ENCODE measurements around the gene TRMO.

TRMO gene

DNA sequence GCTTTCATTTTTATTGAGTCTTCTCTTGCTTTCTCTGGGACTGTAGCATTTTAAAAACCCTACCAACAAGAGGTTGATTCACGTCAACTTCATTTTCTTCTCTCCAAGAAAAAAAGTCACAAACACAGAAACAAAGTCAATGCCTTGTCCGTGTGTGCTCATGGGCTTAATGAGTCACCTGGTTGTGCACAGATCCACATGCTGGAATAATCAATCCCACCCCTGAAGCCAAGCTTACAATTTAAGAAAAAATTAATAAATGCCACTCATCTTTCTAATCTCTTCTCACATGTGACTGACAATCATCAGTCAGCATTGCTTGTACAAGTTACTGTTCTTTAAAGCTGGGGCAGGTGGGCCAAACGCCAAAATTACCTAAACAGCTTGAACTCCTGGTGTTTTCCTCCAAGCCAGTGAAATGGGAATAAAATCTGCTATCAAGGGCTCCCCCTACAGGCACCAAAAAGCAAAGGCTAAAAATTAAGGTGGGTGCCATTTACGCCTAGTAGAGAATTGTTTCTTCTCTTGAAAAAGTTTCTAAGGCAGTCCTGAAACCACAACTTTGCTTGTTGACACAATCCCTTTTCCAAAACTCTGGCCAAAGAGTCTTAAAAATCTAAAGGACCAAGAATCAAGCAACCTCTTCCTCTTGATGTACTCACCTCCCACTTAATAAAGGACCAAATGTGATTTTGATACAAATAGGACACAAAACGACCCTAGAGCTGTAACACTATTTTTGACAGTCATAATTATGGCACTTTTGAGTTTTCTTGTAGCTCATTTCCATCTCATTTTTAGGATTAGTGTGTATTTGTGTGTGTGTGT, 21.3 kb downstream of the TRMO start:
- DNase-seq, result no peak

- no peak for DNase-seq
Observed at GRCh38 chr9:97900103-97900737, 22.1 kb downstream of the TRMO start.

- no peak for DNase-seq
Observed at GRCh38 chr9:97895695-97896332, 26.5 kb downstream of the TRMO start.

DNA sequence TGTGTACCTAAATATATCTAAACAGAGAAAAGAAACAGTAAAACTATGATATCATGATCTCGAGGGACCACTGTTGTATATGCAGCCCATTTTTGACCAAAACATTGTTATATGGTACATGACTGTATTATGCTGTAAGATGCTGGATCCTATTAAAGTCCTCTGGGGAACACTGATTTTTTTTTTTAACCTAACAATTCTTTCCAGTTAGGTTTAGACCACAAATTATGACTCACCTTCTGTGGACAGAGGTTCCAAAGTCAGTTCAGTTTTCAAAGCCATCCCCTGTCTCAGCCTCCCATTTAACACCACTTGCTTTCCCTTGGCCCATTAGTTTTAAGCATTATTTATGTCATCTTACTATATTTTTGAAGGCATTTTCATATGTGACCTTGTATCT, 27.1 kb downstream of the TRMO start:
- DNase-seq, result no peak

- no peak for DNase-seq
Observed at GRCh38 chr9:97892421-97892820, 29.9 kb downstream of the TRMO start.

DNA sequence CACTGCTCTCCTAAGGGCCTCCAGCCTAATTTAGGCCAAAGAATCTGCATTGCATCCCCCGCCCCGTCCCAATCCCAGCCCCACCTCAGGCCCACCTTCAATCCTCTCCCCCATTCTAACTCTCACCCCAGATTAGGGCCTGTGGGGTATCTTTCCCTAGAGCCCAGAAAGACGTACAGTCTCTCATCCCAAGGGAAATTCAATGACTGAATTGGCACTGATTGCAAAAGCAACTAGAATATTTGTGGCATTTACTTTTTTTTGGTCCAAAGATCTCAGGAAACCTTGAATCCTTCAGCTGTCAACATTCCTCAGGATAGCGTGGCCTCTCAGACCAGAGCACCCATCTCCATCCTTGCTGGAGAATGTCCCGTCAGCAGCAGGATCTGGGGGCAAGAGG, 30.6 kb downstream of the TRMO start:
- DNase-seq, result no peak

GRCh38 chr9:97889941-97890887, 32.1 kb downstream of the TRMO start:
- no peak for DNase-seq

- DNase-seq, result no peak
Observed at GRCh38 chr9:97880336-97880735, 42.0 kb downstream of the TRMO start.

GRCh38 chr9:97876061-97876460, 46.2 kb downstream of the TRMO start:
- no peak for DNase-seq

GRCh38 chr9:97875111-97875510, 47.2 kb downstream of the TRMO start:
- no peak for DNase-seq

DNA sequence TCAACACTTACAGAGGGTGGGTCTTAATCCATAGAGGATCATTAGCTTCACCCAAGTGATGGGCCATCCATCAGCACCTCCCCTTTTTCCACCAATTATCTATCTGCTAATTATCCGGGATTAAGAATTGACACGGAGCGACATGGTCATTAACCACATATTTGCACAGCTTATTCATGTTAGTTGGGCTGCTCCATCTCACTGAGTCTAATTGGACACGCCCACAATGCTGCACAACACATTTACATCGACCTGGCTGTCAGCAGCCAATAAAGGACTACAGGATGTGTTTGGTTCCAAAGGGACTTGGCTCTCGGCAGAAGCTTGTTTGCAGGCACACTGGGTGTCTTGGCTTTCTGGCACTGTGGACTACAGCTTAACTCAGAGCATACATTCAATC, 47.7 kb downstream of the TRMO start:
- DNase-seq, result peak; percentile 5

DNA sequence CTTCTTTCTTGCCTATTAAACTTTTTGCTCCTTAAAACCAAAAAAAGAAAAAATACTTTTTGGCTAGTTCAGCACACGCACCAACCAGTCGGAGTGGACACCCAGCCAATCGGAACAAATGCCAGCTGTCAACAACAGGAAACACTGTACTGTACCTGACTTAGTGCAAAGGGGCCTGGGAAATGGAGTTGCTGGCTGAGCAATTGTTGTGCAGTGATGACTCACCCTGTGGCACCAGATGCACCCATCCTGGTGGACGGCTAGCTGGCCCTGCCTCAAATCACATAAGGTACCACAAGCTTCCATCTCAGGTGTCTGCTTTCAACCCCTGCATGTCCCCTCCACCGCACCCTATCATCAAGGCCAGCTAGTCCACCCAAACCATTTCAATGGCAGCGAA, 48.4 kb downstream of the TRMO start:
- no peak for DNase-seq

DNA sequence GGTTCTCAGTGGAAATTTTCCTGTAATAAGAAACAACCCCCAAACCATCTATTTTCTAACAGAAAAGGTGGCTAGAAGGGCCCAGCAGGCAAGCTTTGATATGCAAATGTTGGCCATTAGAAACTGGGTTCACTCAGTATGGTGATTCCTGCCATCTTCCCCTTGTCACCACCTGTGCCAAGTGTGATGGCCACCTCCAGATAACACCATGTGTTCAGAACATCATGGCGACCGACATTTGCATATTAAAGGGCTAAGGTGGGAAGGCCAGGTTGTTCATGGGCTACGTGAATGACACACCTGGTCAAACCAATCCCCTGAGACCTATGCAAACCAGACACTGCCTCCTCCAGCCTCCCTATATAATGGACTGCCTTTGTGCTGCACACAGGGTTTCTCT, 48.9 kb downstream of the TRMO start:
- DNase-seq, result no peak

DNA sequence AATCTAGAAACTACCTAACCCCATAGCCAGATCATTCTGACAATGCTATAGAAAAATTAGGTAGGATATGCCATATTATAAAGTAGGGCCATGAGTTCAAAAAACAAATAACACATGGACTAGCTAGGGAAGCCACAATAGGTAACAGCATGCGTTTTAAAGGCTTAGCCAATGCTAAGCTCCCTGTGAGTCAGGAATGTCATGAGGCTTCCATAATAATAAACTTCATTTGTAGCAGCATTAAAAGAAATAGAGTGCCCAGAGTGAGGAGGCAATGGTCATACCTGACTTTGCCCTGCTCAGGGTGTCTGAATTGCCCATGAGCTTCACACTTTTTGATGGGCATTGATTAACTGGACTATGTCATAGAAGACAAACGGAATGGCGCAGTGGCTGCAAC, 53.4 kb downstream of the TRMO start:
- DNase-seq, result no peak

DNA sequence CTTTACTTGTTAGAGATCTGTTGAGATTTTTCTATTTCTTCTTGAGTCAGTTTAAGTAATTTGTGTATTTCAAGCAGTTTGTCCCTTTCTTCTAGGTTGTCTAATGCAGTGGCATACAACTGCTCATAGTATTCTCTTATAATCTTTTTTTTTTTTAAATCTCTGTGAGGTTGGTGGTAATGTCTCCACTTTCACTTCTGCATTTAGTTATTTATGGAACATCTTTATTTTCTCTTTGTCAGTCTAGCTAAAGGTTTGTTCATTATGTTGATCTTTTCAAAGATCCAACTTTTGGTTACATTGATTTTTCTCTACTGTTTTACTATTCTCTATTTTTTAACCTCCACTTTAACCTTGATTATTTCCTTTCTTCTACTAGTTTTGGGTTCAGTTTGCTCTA, 55.5 kb downstream of the TRMO start:
- no peak for DNase-seq

GRCh38 chr9:97866300-97866699, 56.0 kb downstream of the TRMO start:
- no peak for DNase-seq

- no peak for DNase-seq
Observed at GRCh38 chr9:97864396-97864795, 57.9 kb downstream of the TRMO start.

- no peak for DNase-seq
Observed at GRCh38 chr9:97863314-97863713, 59.0 kb downstream of the TRMO start.

DNA sequence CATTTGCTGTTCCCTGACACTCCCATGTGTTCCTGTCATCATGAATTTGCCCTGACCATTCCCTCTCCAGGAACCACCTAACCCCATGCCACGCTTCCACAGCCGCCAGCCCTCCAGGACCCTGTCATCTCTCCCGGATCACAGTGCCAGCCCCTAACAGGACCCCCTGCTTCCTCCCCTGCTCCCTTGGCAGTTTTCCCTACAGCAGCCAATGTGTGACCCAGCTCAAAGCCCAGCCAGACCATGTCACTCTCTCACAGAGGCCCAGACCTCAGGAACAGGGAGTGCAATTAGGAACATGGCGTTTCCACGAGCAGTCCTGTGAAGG, 61.2 kb downstream of the TRMO start:
- DNase-seq, result no peak

DNA sequence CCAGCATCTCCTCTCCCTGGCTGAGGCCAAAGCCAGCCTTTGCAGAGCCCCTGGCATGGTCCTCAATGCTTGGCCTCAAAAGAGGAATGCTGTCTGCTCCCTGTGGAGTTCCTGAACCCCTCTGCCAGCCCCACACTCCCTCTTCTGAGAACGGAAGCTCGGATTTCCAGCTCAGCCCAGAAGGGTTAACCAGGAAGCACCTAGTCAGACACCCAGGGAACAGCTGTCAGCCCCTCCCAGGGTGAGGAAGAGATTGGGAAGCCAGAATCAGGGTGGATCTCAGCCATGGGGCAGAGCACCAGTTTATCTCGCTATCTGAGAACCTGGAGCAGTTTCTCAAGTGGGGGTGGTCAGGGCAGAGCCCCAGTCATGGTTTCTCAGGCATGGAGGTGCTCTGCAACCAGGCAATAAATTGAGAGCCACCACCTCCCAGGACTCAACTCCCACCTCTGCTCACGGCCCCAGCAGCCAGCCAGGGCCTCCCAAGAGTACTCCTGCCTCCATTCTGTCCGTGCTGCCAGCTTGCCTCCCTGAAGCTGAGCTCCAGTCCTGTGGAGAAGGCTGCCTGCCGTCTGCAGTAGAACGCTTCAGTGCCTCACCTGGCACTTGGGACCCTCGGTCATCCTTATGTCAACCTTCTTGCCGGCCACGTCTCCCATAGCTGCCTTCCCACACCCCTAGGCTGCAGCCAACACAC, 61.7 kb downstream of the TRMO start:
- DNase-seq, result no peak

DNA sequence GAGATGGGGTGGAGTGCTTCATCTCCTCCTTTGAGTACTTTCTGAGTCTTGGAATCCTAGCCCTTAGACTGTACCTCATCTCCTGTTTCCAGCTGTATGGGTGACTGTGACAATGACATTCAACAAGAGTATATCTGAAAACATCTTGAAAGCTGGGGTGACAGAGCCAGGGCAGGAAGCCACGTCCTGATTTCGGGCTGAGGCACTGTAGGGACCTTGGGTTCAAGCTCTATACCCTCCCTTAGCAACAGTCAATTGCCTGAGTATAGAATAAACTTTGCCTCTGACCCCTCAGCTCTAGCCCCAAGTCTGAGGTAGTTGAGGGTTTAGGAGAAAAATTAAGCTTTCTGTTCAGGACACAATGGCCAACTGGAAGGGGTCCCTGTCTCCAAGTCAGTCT, 63.0 kb downstream of the TRMO start:
- DNase-seq, result no peak

GRCh38 chr9:97858826-97859225, 63.5 kb downstream of the TRMO start:
- no peak for DNase-seq

DNA sequence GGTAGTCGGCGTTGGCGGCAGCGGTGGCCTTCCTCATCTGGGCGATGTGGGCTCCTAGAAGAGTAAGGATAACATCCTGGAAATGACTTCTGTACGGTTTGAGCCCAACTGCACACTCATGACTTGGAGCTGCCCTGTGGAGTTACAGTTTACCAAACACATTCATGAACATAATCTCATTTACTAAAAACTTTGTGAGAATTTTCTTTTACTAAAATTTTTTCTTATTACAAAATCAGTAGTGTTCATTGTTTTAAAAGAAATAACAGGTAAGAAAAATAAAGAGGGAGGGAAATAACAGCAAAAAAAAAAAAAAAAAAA, 63.9 kb downstream of the TRMO start:
- no peak for DNase-seq
